Neuronal stem cell (in vitro differentiated cells): ENCODE data around the gene ANKUB1. TPM values are rescaled to one million over a fixed set of nuclear protein-coding genes. Genes with fewer than 3 reads are reported as not detected.

Source experiments
- small RNA-seq: library from polyadenylated mRNA; stranded (forward); fragments of <200 nt; extraction: miRNeasy Mini kit (QIAGEN cat#:217004); gene quantifications from one replicate; pipeline ENCODE3, GENCODE V24; 2013; ENCODE audit not compliant: insufficient read depth

Gene ANKUB1

Small RNA genes within 50 kb of the gene (small RNA-seq; reads per million reads assigned to genes)
- not detected for gene RNU6-507P
